Keratinocyte (primary cell): ENCODE measurements around the gene ZG16B. TPM values are rescaled to one million over a fixed set of nuclear protein-coding genes. Genes with fewer than 3 reads are reported as not detected.

Experiments used
- DNase-seq: peaks from one replicate; pipeline ENCODE4 v3.0.0-alpha.2; 2011; ENCODE audit warnings: low read depth, missing footprints, low spot score
- FAIRE-seq: peaks from 2 replicates; lab custom pipeline; 2011; peaks lifted over from hg19 to GRCh38; lab: Jason Lieb, UNC
- H2AFZ ChIP-seq: 2 replicates; pipeline ENCODE4 v1.6.0; 2012; ENCODE audit warnings: low read length, control low read depth, inconsistent platforms; ENCODE audit not compliant: control insufficient read depth
- H3K27ac ChIP-seq: 2 replicates; pipeline ENCODE4 v1.5.1; 2011; ENCODE audit warnings: low read length; ENCODE audit not compliant: control insufficient read depth, insufficient read depth
- H3K27me3 ChIP-seq: 3 replicates; pipeline ENCODE4 v1.6.0; 2011; ENCODE audit warnings: low read length; ENCODE audit not compliant: control insufficient read depth, insufficient read depth; ENCODE audit errors: extremely low read depth
- H3K36me3 ChIP-seq, 2 experiments: 2 replicates in 1 of 2; 3 replicates in 1 of 2; pipeline ENCODE4 v1.5.1; 2011; ENCODE audit warnings: low read length in 2 of 2, mild to moderate bottlenecking in 1 of 2; ENCODE audit not compliant: control insufficient read depth in 2 of 2, insufficient read depth in 2 of 2; ENCODE audit errors: extremely low read depth in 1 of 2
- H3K4me1 ChIP-seq: 3 replicates; pipeline ENCODE4 v1.5.1; 2011; ENCODE audit warnings: low read length; ENCODE audit not compliant: control insufficient read depth, insufficient read depth; ENCODE audit errors: extremely low read depth
- H3K4me2 ChIP-seq: 3 replicates; pipeline ENCODE4 v1.6.0; 2011; ENCODE audit warnings: low read depth, low read length; ENCODE audit not compliant: control insufficient read depth, insufficient read depth; ENCODE audit errors: extremely low read depth
- H3K4me3 ChIP-seq, 3 experiments: fragments of 200-600 bp in 1 of 3; sonication (generic) in 1 of 3; 2 replicates in 2 of 3; 3 replicates in 1 of 3; pipeline ENCODE4 v1.5.1; 2011 to 2016; ENCODE audit warnings: low read length in 3 of 3, mild to moderate bottlenecking in 3 of 3, control low read depth in 2 of 3, inconsistent platforms in 1 of 3, low read depth in 1 of 3, mixed read lengths in 1 of 3, mixed run types in 1 of 3, moderate library complexity in 1 of 3; ENCODE audit not compliant: control insufficient read depth in 2 of 3, insufficient read depth in 2 of 3; ENCODE audit errors: extremely low read depth in 1 of 3
- H3K79me2 ChIP-seq: 2 replicates; pipeline ENCODE4 v1.6.0; 2012; ENCODE audit warnings: low read length; ENCODE audit not compliant: control insufficient read depth, insufficient read depth
- H3K9ac ChIP-seq: 3 replicates; pipeline ENCODE4 v1.6.0; 2011; ENCODE audit warnings: low read length; ENCODE audit not compliant: control insufficient read depth, insufficient read depth; ENCODE audit errors: extremely low read depth
- H3K9me1 ChIP-seq: 3 replicates; pipeline ENCODE4 v1.6.0; 2011; ENCODE audit warnings: low read length; ENCODE audit not compliant: control insufficient read depth, insufficient read depth; ENCODE audit errors: extremely low read depth
- H3K9me3 ChIP-seq: 2 replicates; pipeline ENCODE4 v1.5.1; 2012; ENCODE audit warnings: low read depth, low read length; ENCODE audit not compliant: control insufficient read depth
- H4K20me1 ChIP-seq: 3 replicates; pipeline ENCODE4 v1.6.0; 2011; ENCODE audit warnings: low read length; ENCODE audit not compliant: control insufficient read depth, insufficient read depth; ENCODE audit errors: extremely low read depth
- CTCF ChIP-seq, 3 experiments: IDR thresholded peaks in 1 of 3; conservative IDR thresholded peaks in 1 of 3; optimal IDR thresholded peaks in 1 of 3; 2 replicates in 2 of 3; 3 replicates in 1 of 3; pipeline versions ENCODE3 to v1.5.1; 2011; ENCODE audit warnings: low read length in 3 of 3, mild to moderate bottlenecking in 3 of 3, moderate library complexity in 2 of 3, control low read depth in 1 of 3, inconsistent platforms in 1 of 3; ENCODE audit not compliant: insufficient read depth in 2 of 3; ENCODE audit errors: extremely low read depth in 1 of 3
- EZH2 ChIP-seq: IDR thresholded peaks from one replicate; pipeline ENCODE4 v1.6.1; 2012; ENCODE audit warnings: inconsistent platforms, mild to moderate bottlenecking, low read length, moderate library complexity
- dilution Hi-C: fragments of 300-500 bp; cut with MboI; formaldehyde crosslinking; loops from one replicate; pipeline ENCODE4 v1.7.0; 2020; ENCODE audit warnings: low sequenced_read_pairs; ENCODE audit not compliant: extremely low pct_ligation_motif_present
- polyA plus RNA-seq, 5 experiments: library from polyadenylated mRNA; depleted of rRNA in 3 of 5; stranded (reverse) in 3 of 5; stranded (forward) in 1 of 5; unstranded in 1 of 5; fragments of >200 nt; gene quantifications; 1 replicate in 1 of 5; 2 replicates in 3 of 5; 3 replicates in 1 of 5; pipeline versions ENCODE4 v1.2.1 to v1.2.3, GENCODE V29; 2011 to 2012; ENCODE audit warnings: missing spikeins in 2 of 5, low read depth in 1 of 5, low replicate concordance in 1 of 5

The ZG16B gene
- polyA plus RNA-seq, 1 donor (not counting 4 experiments of a cell fraction or from before 2014, with no cell fraction given), result 2.1 TPM

GRCh38 chr16:2843526-2843925, 13.4 kb downstream of the ZG16B start:
- no peaks in the 10 kb centered on the region for H3K27me3 ChIP-seq
- peaks cover 15% of the 10 kb centered on the region for H3K4me1 ChIP-seq
- no peaks in the 10 kb centered on the region for H4K20me1 ChIP-seq
- no peak for TF ChIP-seq EZH2
- TF ChIP-seq CTCF (optimal IDR thresholded peaks at IDR 0.05 in 1 of 3, IDR thresholded peaks at IDR 0.05 in 1 of 3, conservative IDR thresholded peaks at IDR 0.05 in 1 of 3; ENCODE audit: extremely low read depth in 1 of 3, insufficient read depth in 2 of 3, low read length in 3 of 3), result no peak
- no peak for FAIRE-seq
- no peak overlapping the region for H3K9ac ChIP-seq
- no peaks in the 10 kb centered on the region for H3K9me3 ChIP-seq
- H3K27ac ChIP-seq, result no peak overlapping the region
- dilution Hi-C loops, result no loop called here
- H3K79me2 ChIP-seq, result no peaks in the 10 kb centered on the region
- no peak overlapping the region for H2AFZ ChIP-seq
- no peaks in the 10 kb centered on the region for H3K9me1 ChIP-seq
- H3K4me3 ChIP-seq, result no peak overlapping the region
- no peaks in the 10 kb centered on the region for H3K36me3 ChIP-seq
- DNase-seq, result no peak
- no peak overlapping the region for H3K4me2 ChIP-seq

- dilution Hi-C loops, result no loop called here
- Histone ChIP-seq H3K4me3 (no peak overlapping the region), H3K36me3 (no peaks in the 10 kb centered on the region), H4K20me1 (no peaks in the 10 kb centered on the region), H3K27me3 (no peaks in the 10 kb centered on the region), H3K79me2 (no peaks in the 10 kb centered on the region), H3K27ac (no peak overlapping the region), H3K4me2 (no peak overlapping the region), H3K9me3 (no peaks in the 10 kb centered on the region), H2AFZ (no peak overlapping the region), H3K9me1 (no peaks in the 10 kb centered on the region), H3K4me1 (peaks cover 10% of the 10 kb centered on the region), H3K9ac (no peak overlapping the region)
- FAIRE-seq (no peak), DNase-seq (no peak)
- no peak for TF ChIP-seq CTCF (optimal IDR thresholded peaks at IDR 0.05 in 1 of 3, IDR thresholded peaks at IDR 0.05 in 1 of 3, conservative IDR thresholded peaks at IDR 0.05 in 1 of 3; ENCODE audit: extremely low read depth in 1 of 3, insufficient read depth in 2 of 3, low read length in 3 of 3)
- TF ChIP-seq EZH2, result no peak
Observed at GRCh38 chr16:2845116-2845515, 15.0 kb downstream of the ZG16B start.
